Measurements from ENCODE around the gene KCNH5. TPM values are rescaled to one million over a fixed set of nuclear protein-coding genes. Genes with fewer than 3 reads are reported as not detected.
A peak's percentile ranks its signal among the peaks of the same experiment; 100 is the strongest.

KCNH5 gene
- total RNA-seq, 1 donor from 2014 or later = 0.29 TPM

DNA sequence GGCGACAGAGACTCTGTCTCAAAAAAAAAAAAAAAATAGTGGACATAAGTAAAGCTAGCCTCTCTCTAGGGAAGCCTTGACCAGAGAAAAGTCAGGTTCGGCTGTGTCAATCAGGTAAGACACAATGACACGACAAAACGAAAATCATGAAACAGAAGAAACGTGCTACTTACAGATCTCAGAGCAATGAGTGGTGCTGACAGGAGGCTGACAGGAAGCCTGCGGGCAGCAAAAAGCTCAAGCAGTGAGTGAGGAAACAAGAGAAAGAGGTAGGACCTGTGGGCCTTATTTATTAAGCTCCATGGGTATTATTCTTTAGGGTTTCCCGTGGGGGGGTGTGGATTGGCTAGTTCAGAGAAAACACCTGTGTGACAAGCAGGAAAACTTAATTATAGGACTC lies 363.1 kb downstream of the KCNH5 start:
- H3K36me3 ChIP-seq = no peaks in the 10 kb centered on the region
- H3K27ac ChIP-seq = no peak overlapping the region
- H3K4me1 ChIP-seq = no peaks in the 10 kb centered on the region
- DNase-seq (no peak), ATAC-seq (no peak)
- H3K27me3 ChIP-seq = no peaks in the 10 kb centered on the region
- no peaks in the 10 kb centered on the region for H3K9me3 ChIP-seq
- intact Hi-C loops (cut with DNase I) = no loop called here
- no peak overlapping the region for H3K4me3 ChIP-seq
- TF ChIP-seq, protein P1, sequence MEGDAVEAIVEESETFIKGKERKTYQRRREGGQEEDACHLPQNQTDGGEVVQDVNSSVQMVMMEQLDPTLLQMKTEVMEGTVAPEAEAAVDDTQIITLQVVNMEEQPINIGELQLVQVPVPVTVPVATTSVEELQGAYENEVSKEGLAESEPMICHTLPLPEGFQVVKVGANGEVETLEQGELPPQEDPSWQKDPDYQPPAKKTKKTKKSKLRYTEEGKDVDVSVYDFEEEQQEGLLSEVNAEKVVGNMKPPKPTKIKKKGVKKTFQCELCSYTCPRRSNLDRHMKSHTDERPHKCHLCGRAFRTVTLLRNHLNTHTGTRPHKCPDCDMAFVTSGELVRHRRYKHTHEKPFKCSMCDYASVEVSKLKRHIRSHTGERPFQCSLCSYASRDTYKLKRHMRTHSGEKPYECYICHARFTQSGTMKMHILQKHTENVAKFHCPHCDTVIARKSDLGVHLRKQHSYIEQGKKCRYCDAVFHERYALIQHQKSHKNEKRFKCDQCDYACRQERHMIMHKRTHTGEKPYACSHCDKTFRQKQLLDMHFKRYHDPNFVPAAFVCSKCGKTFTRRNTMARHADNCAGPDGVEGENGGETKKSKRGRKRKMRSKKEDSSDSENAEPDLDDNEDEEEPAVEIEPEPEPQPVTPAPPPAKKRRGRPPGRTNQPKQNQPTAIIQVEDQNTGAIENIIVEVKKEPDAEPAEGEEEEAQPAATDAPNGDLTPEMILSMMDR (IDR thresholded peaks at IDR 0.05) = no peak

DNA sequence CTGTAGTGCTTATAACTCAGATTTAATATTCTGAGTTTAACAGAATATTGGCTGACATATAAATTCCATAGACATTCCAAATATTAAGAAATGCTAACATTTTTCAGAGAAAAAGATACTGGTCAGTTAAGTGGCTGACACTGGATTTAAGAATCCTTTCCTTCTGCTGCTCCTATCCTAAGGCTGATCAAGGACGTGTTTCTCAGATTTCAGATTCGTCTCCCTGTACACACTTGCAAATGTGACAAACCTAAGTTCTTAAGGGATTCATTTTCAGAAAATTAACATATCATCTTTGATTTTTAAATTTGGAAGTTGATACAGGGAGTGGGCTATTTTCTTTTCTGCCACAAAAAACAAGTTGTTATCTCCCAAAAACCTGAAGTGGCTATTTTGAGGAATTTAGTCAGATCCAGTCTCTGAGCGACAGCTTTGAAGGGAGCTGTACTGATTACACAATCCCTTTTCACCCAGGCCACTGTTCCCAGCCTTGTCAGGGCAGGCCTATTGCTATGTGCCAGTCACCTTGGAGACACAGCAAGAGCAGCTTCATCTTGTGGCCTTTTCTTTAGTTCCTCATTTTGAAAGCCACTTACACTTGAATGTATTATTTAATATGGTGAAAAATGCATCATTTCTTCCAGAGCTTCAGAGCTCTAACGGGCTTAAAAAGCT lies 370.6 kb downstream of the KCNH5 start:
- Histone ChIP-seq H3K36me3 (no peaks in the 10 kb centered on the region), H3K4me3 (no peak overlapping the region), H3K27ac (no peak overlapping the region), H3K27me3 (no peaks in the 10 kb centered on the region), H3K4me1 (no peaks in the 10 kb centered on the region), H3K9me3 (no peaks in the 10 kb centered on the region)
- intact Hi-C loops (cut with DNase I) = no loop called here
- TF ChIP-seq, protein P1 (IDR thresholded peaks at IDR 0.05) = no peak
- DNase-seq = no peak
- peak; percentile 84 for ATAC-seq

DNA sequence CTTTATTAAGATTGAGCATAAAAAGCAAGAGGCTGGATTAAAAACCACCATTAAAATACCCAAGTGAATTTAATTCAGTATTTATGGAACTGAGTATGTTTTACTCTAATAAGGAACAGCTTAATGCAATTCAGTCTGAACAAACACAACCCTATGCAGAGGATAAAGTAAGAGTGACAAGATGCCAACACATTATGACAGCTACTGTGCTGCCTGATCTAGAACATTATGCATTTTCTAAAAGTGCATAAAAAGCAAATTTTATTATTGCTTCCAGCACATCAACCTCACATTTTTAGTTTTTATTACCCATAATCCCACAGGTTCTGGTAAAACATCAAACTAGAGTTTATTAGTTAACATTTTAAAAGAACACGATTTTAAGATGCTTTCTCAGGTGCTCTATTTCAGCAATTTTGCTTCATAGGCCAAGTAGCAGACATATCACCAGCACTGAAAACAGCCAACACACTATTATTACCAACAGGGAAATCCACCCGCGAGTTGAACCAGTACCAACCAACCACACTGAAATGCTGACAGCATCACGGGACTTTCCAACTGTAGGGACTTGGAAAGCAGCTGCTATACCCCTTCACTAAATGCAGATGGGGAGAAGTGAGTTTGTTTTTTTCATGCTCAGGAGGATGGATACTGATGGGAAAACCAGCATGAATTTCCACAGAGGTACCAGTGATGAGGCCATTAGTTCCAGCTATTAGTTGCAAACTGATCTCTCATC lies 372.1 kb downstream of the KCNH5 start:
- H3K27me3 ChIP-seq = no peaks in the 10 kb centered on the region
- intact Hi-C loops (cut with DNase I) = no loop called here
- TF ChIP-seq, protein P1 (IDR thresholded peaks at IDR 0.05) = no peak
- no peak overlapping the region for H3K4me3 ChIP-seq
- H3K27ac ChIP-seq = no peak overlapping the region
- no peaks in the 10 kb centered on the region for H3K9me3 ChIP-seq
- no peaks in the 10 kb centered on the region for H3K4me1 ChIP-seq
- DNase-seq (no peak), ATAC-seq (no peak)
- no peaks in the 10 kb centered on the region for H3K36me3 ChIP-seq

DNA sequence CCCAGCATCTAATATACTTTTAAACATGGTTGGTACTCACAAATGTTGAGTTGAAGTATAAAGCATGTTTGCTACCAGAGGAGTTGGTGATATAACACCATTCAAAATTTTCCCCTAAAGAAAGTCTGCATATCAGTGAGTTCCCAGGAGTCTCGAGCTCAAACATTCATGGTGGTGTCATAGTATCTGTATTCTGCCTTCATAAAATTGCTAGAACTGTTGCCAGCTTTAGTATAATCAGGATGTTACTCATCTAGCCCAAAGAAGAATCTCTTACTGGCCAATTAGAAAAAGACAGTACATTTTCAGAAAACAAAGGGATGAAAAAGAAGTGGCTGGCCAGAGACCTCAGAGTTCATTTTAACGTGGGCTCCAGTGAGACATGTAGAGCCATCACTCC lies 374.7 kb downstream of the KCNH5 start:
- no peak overlapping the region for H3K27ac ChIP-seq
- no peaks in the 10 kb centered on the region for H3K36me3 ChIP-seq
- H3K4me3 ChIP-seq = no peak overlapping the region
- intact Hi-C loops (cut with DNase I) = no loop called here
- ATAC-seq (no peak), DNase-seq (no peak)
- H3K27me3 ChIP-seq = no peaks in the 10 kb centered on the region
- TF ChIP-seq, protein P1 (IDR thresholded peaks at IDR 0.05) = no peak
- H3K9me3 ChIP-seq = no peaks in the 10 kb centered on the region
- no peaks in the 10 kb centered on the region for H3K4me1 ChIP-seq

DNA sequence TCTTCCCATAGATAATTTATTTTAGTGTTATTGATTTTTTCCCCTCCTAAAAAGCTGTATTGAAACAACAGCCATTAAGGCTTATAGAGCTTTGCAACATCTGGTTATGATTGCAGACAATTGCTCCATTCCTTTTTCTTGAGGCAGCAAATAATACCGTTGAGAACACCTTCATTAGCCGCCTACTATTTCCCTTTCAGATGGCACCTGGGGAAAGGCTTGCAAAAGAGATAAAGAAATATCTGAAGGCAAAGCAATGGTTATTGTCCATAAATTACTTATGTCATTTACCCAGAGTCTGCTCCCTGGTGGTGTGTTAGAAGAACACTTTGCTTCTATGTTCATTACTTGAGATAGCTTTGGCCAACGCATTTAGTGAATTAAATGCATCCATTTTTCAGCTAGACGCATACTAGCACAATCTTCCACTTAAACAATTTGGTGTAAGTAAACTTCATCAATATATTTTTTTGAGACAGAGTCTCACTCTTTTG lies 377.8 kb downstream of the KCNH5 start:
- ATAC-seq (no peak), DNase-seq (no peak)
- Histone ChIP-seq H3K27ac (no peak overlapping the region), H3K4me1 (no peaks in the 10 kb centered on the region), H3K9me3 (no peaks in the 10 kb centered on the region), H3K4me3 (no peak overlapping the region), H3K36me3 (no peaks in the 10 kb centered on the region), H3K27me3 (no peaks in the 10 kb centered on the region)
- intact Hi-C loops (cut with DNase I) = no loop called here
- TF ChIP-seq, protein P1 (IDR thresholded peaks at IDR 0.05) = no peak

All from upper lobe of right lung (tissue), 1 donor.